IPS-20b (cell line): ENCODE measurements around the gene MGMT.

Source experiments
- H3K27ac ChIP-seq: one replicate; pipeline ENCODE4 v1.5.1; 2013; ENCODE audit warnings: low read length
- H3K27me3 ChIP-seq: 2 replicates; pipeline ENCODE4 v1.6.1; 2013; ENCODE audit warnings: mild to moderate bottlenecking, low read length, inconsistent platforms; ENCODE audit not compliant: insufficient read depth
- H3K36me3 ChIP-seq: 2 replicates; pipeline ENCODE4 v1.6.1; 2013; ENCODE audit warnings: low read depth, mild to moderate bottlenecking, inconsistent platforms, low read length, moderate library complexity; ENCODE audit not compliant: insufficient read depth
- H3K4me1 ChIP-seq: 2 replicates; pipeline ENCODE4 v1.6.1; 2013; ENCODE audit warnings: mild to moderate bottlenecking, control low read depth, inconsistent platforms, low read length, moderate library complexity; ENCODE audit not compliant: insufficient read depth
- H3K4me3 ChIP-seq: 2 replicates; pipeline ENCODE4 v1.5.1; 2013; ENCODE audit warnings: mild to moderate bottlenecking, low read length, inconsistent platforms
- H3K9ac ChIP-seq: 2 replicates; pipeline ENCODE4 v1.6.1; 2013; ENCODE audit warnings: low read depth, mild to moderate bottlenecking, inconsistent platforms, low read length, moderate library complexity
- H3K9me3 ChIP-seq: 2 replicates; pipeline ENCODE4 v1.6.1; 2013; ENCODE audit warnings: mild to moderate bottlenecking, low read depth, low read length, inconsistent platforms; ENCODE audit not compliant: insufficient read depth

The MGMT gene

DNA sequence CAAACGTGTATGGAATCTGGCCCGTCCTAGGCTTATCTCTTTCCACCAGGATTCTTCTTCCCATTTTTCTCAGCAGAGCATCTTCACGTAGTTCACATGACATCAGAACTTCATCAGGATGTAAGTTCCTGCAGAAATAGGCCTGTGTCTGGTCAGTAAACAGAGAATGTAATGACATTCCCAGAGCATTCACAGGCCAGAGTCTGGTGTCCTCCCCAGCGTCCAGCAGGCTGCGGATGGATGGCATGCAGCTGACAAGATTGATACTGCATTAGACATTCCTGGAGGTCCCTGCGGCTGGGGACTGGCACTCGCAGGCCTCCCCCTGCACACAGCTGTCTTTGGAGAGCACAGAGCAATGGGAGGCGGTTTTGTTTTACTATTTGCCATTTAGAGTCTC is 28.7 kb downstream of the MGMT start:
- Histone ChIP-seq H3K4me1 (peaks cover 18% of the 10 kb centered on the region), H3K9ac (no peak overlapping the region), H3K9me3 (peaks cover 25% of the 10 kb centered on the region), H3K27ac (peak overlapping the region; percentile 83), H3K4me3 (no peak overlapping the region), H3K36me3 (no peaks in the 10 kb centered on the region), H3K27me3 (no peaks in the 10 kb centered on the region)

DNA sequence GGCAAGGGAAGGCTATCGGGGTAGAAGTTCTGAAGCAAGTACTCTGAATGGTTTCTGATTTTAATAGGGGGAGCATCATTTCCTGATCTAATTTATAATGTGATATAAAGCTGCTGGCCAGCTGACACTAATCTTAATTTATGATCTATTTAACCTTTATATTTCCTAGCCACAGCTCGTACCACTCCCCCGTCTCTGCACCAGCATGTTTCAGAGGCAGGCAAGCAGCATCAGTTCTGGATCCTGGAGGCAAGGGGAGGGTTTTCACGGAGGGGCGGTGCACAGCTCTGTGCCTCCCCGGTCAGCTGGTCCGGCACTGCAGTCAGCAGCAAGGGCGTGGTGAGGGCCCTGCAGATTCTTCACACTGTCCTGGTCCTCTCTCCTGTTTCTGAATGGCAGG is 30.0 kb downstream of the MGMT start:
- Histone ChIP-seq H3K9ac (no peak overlapping the region), H3K9me3 (peaks cover 12% of the 10 kb centered on the region), H3K4me3 (no peak overlapping the region), H3K4me1 (peaks cover 18% of the 10 kb centered on the region), H3K36me3 (no peaks in the 10 kb centered on the region), H3K27ac (no peak overlapping the region), H3K27me3 (no peaks in the 10 kb centered on the region)

DNA sequence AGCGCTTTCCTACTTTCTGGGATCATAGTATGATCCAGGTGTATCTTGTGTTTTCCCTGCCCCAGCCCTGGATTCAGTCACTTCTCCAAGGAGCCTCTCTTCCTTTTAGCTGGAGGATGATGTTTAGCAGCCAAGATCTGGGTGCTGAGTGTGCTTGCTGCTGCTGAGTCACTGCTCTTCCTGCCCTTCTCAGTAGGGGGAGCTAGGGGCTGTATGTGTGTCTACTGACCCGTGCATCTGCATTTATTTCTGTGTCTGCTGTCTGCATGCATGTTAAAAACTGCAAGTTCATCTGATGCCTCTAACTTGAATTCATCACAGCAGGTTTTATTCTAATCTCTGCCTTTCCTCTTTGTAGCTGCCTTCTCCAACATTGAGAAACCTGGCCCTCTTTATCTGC is 31.6 kb downstream of the MGMT start:
- Histone ChIP-seq H3K27me3 (no peaks in the 10 kb centered on the region), H3K9ac (no peak overlapping the region), H3K36me3 (no peaks in the 10 kb centered on the region), H3K4me1 (peaks cover 18% of the 10 kb centered on the region), H3K9me3 (no peaks in the 10 kb centered on the region; the same call in 1 of the 2 replicates), H3K4me3 (no peak overlapping the region), H3K27ac (no peak overlapping the region)

GRCh38 chr10:129500617-129501339 is 33.7 kb downstream of the MGMT start:
- Histone ChIP-seq H3K4me3 (no peak overlapping the region), H3K9ac (no peak overlapping the region), H3K4me1 (peaks cover 3% of the 10 kb centered on the region; the same call in 1 of the 2 replicates), H3K9me3 (no peaks in the 10 kb centered on the region), H3K27me3 (no peaks in the 10 kb centered on the region), H3K27ac (no peak overlapping the region), H3K36me3 (no peaks in the 10 kb centered on the region)

DNA sequence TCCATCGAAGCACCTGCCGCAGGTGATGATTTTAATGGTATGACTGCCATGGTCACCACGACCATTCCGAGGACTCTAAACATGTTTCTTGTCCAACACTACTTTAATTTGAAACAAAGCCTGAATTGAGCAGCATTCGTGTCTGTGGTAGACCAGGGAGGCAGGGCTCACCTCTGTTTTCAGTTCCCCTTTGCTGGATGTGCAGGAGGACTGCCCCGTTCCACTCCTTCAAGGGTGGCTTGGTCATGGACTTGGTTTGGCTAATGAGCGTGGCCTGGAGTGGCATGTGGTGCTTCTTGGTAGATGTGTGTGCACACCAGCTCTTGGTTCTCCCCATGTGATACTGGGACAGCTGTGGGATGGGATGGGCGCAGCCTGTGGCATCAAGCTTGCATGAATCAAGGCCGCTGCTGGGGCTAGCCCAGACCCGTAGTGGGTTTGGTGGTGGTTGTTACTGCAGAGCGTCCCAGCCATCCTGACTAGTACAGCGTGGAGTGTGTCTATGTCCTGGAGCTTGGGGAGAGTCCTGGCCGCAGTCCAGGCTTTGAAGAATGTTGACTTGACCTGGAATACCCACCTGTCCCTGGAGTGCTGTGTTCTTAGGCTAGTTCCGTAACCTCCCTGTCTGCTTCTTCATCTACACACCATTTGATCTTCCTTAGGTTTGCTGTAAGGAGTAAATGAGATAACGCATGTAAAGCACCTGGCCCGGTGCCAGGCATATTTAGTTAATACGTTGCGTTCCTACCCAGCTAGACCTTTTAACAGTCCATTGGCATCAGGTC is 34.8 kb downstream of the MGMT start:
- no peak overlapping the region for H3K9ac ChIP-seq
- no peak overlapping the region for H3K4me3 ChIP-seq
- peaks cover 3% of the 10 kb centered on the region; the same call in 1 of the 2 replicates for H3K4me1 ChIP-seq
- no peaks in the 10 kb centered on the region for H3K27me3 ChIP-seq
- H3K9me3 ChIP-seq, result no peaks in the 10 kb centered on the region
- no peak overlapping the region for H3K27ac ChIP-seq
- H3K36me3 ChIP-seq, result no peaks in the 10 kb centered on the region

DNA sequence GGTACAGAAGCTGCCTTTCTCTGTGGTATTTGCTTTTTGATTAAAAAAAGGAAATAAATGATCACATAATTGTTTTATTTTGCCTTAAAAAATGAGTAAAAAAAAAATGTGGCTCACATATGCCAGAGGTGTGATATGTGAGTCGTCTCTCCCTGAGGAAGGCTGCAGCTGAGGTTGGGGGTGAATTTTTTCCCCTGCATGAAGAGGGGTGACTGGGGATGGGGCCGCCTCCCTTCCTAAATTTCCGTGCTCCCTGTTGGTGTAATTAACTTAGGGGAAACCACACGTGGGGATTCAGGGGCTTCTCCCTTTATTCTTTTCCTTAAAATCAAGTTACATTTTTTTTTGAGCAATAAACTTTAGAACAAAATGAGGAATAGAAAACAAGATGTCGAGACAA is 35.4 kb downstream of the MGMT start:
- H3K27ac ChIP-seq, result no peak overlapping the region
- no peaks in the 10 kb centered on the region for H3K27me3 ChIP-seq
- H3K4me3 ChIP-seq, result no peak overlapping the region
- no peaks in the 10 kb centered on the region for H3K9me3 ChIP-seq
- peaks cover under 1% of the 10 kb centered on the region; the same call in 1 of the 2 replicates for H3K4me1 ChIP-seq
- no peaks in the 10 kb centered on the region for H3K36me3 ChIP-seq
- H3K9ac ChIP-seq, result no peak overlapping the region

DNA sequence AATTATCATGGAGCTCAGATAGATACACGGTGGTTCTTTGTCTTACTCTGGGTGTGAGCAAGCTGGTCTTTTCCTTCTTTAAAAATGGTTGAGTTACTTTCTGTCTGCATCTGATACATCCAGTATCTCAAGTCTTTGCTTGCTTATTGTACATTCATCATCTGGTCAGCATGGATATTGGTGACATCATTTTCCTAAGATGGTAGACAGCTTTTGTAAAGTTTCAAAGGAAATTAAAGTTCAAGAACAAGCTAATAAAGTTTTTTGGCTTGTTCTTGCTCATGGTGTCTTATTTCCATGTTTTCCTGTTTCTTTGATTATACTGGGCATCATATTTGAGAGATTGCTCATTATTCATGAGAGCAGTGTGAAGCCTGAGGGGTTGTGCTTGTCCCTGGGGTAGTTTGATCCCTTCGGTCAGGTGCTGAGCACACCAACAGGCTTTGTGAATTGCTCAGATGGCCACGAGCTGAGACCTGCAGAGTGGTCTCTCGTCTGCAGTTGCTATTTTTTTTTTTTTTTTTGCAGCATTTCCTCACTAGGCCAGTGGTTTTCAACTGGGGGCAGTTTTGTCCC is 38.5 kb downstream of the MGMT start:
- Histone ChIP-seq H3K27ac (no peak overlapping the region), H3K36me3 (no peaks in the 10 kb centered on the region), H3K27me3 (no peaks in the 10 kb centered on the region), H3K4me1 (no peaks in the 10 kb centered on the region; the same call in 1 of the 2 replicates), H3K9me3 (no peaks in the 10 kb centered on the region), H3K4me3 (no peak overlapping the region), H3K9ac (no peak overlapping the region)

DNA sequence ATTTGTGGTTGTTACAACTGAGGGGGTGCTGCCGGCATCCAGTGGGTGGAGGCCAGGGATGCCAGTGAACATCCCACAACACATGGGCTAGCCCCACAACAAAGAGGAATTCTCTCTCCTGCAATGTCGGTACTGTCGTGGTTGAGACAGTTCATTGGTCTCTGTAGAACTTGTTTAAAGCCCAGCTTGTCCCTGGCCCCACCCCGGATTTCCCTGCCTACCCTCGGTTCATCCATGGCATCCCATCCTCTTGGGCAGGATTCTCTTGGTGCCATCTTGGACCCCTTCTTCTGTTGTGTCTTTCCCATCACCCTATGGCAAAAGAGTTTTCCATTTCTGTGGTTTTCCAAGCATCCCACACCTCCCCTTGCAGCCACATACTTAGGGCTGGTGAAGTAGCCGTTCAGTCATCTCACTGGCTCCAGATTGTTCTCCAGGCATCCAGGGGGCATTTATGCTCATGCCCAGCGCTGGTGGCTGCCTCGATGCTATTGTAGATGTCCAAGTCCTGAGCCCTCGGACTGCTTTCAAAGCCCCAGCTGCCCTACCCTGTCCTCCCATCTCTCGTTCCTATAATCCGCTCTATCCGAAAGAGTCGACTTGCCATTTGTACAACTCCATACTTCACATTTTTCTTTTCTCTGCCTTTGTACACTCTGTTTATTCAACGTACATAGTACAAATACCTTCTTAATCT is 39.2 kb downstream of the MGMT start:
- Histone ChIP-seq H3K9me3 (no peaks in the 10 kb centered on the region), H3K9ac (no peak overlapping the region), H3K27me3 (no peaks in the 10 kb centered on the region), H3K4me3 (no peak overlapping the region), H3K27ac (no peak overlapping the region), H3K36me3 (no peaks in the 10 kb centered on the region), H3K4me1 (no peaks in the 10 kb centered on the region; the same call in 1 of the 2 replicates)

- no peak overlapping the region for H3K9ac ChIP-seq
- H3K36me3 ChIP-seq, result no peaks in the 10 kb centered on the region
- H3K4me3 ChIP-seq, result no peak overlapping the region
- no peak overlapping the region for H3K27ac ChIP-seq
- no peaks in the 10 kb centered on the region for H3K9me3 ChIP-seq
- no peaks in the 10 kb centered on the region; the same call in 1 of the 2 replicates for H3K4me1 ChIP-seq
- H3K27me3 ChIP-seq, result no peaks in the 10 kb centered on the region
Measured at GRCh38 chr10:129507216-129507889, 40.3 kb downstream of the MGMT start.

DNA sequence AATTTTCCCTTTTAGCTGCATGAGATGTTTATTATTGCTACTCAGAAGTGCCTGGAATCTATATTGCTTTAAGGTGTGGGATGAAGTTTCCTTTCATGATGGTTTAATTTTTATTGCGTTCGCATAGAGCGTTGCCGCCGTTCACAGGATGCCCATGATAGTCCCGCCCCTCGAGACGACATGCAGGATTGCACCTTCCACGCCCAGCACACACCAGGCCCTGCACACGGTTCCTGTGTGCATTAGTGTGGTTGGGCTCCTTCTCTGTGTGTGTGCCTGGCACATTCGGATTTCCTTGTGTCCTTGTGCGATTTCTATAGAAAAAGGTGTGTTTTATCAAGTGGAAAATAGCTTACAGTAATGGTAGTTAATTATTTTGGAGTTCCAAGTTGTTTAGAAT is 42.1 kb downstream of the MGMT start:
- no peaks in the 10 kb centered on the region for H3K27me3 ChIP-seq
- no peaks in the 10 kb centered on the region for H3K4me1 ChIP-seq
- no peaks in the 10 kb centered on the region for H3K36me3 ChIP-seq
- no peak overlapping the region for H3K4me3 ChIP-seq
- no peak overlapping the region for H3K9ac ChIP-seq
- no peaks in the 10 kb centered on the region for H3K9me3 ChIP-seq
- no peak overlapping the region for H3K27ac ChIP-seq

DNA sequence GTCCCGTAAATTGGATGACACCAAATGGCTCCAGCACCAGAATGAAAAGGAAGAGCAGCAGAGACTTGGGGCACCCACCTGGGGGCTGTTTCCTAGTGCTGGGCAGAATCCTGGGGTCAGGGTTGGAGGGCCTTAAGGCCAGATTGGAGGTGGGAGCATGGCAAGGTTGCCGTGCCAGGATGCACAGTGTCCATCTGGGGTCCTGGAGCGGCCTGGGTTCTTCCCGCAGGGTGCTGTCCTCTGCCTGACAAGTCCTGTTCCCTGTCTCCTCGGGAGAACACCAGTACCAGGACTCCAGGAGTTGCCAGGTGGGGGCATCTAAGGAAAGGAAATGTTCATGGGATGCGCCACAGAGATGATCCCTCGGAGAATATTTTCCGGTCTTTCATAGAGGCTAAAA is 42.8 kb downstream of the MGMT start:
- Histone ChIP-seq H3K4me3 (no peak overlapping the region), H3K27ac (no peak overlapping the region), H3K4me1 (no peaks in the 10 kb centered on the region), H3K9me3 (no peaks in the 10 kb centered on the region), H3K27me3 (no peaks in the 10 kb centered on the region), H3K36me3 (no peaks in the 10 kb centered on the region), H3K9ac (no peak overlapping the region)
